ENCODE data around the gene RHCE.
"Not testable (repeated sequence)": the region's sequence is repeated elsewhere in the genome, so short reads cannot be mapped to it uniquely, and the experiment has no call there.

Gene RHCE

GRCh38 chr1:25420715-25421114 lies at the start of gene RHCE:
TSS of gene RHCE (minus strand) at chr1:25420825. CDS start at chr1:25420786, 39 bp downstream.
- DNase-seq: not testable (repeated sequence)

GRCh38 chr1:25469177-25469576 lies 48.6 kb upstream of the RHCE start:
- DNase-seq: no peak

GRCh38 chr1:25468033-25468432 lies 47.4 kb upstream of the RHCE start:
- no peak for DNase-seq

GRCh38 chr1:25467616-25468015 lies 47.0 kb upstream of the RHCE start:
- DNase-seq: no peak

GRCh38 chr1:25467193-25467592 lies 46.6 kb upstream of the RHCE start:
- no peak for DNase-seq

- no peak for DNase-seq
These were observed 42.1 kb upstream of the RHCE start for GRCh38 chr1:25462732-25463131.

GRCh38 chr1:25461849-25462248 lies 41.2 kb upstream of the RHCE start:
- no peak for DNase-seq

- not testable (repeated sequence) for DNase-seq
These were observed 40.2 kb upstream of the RHCE start for GRCh38 chr1:25460816-25461215.

GRCh38 chr1:25460020-25460419 lies 39.4 kb upstream of the RHCE start:
- DNase-seq: no peak

- no peak for DNase-seq
These were observed 38.1 kb upstream of the RHCE start for GRCh38 chr1:25458541-25459298.

- DNase-seq: no peak
These were observed 35.9 kb upstream of the RHCE start for GRCh38 chr1:25456502-25456901.

- no peak for DNase-seq
These were observed 31.3 kb upstream of the RHCE start for GRCh38 chr1:25451908-25452307.

- DNase-seq: no peak
These were observed 30.3 kb upstream of the RHCE start for GRCh38 chr1:25450891-25451290.

- DNase-seq: no peak
These were observed 26.9 kb upstream of the RHCE start for GRCh38 chr1:25447547-25447946.

- DNase-seq: no peak
These were observed 25.4 kb upstream of the RHCE start for GRCh38 chr1:25445993-25446538.

- not testable (repeated sequence) for DNase-seq
These were observed 24.0 kb upstream of the RHCE start for GRCh38 chr1:25444604-25445003.

- no peak for DNase-seq
These were observed 22.5 kb upstream of the RHCE start for GRCh38 chr1:25443030-25443699.

GRCh38 chr1:25442178-25442577 lies 21.6 kb upstream of the RHCE start:
- no peak for DNase-seq

GRCh38 chr1:25439287-25439686 lies 18.7 kb upstream of the RHCE start:
- DNase-seq: no peak

GRCh38 chr1:25437672-25438071 lies 17.0 kb upstream of the RHCE start:
- no peak for DNase-seq

GRCh38 chr1:25435397-25436108 lies 14.9 kb upstream of the RHCE start:
- no peak for DNase-seq

- no peak for DNase-seq
These were observed 13.0 kb upstream of the RHCE start for GRCh38 chr1:25433389-25434186.
